ENCODE results near the gene AREG. TPM values are rescaled to one million over a fixed set of nuclear protein-coding genes. Genes with fewer than 3 reads are reported as not detected.
"Not testable (repeated sequence)": the region's sequence is repeated elsewhere in the genome, so short reads cannot be mapped to it uniquely, and the experiment has no call there.

AREG gene
- total and polyA plus RNA-seq, 2 of the 4 experiments (the other 2 are of a cell fraction) = 0.17 to 0.18 TPM

GRCh38 chr4:74398894-74399589, 45.9 kb upstream of the AREG start:
- H4K5ac ChIP-seq (ENCODE audit: low read depth, low read length); H3K18ac ChIP-seq (ENCODE audit: low read depth, low read length); H4K8ac ChIP-seq (ENCODE audit: low read depth in 2 of 2, low read length in 2 of 2); H2BK20ac ChIP-seq (ENCODE audit: low read depth, low read length); ATAC-seq (ENCODE audit: low read depth); H3K4me2 ChIP-seq (ENCODE audit: low read depth, low read length); H3K9me3 ChIP-seq (ENCODE audit: control insufficient read depth, insufficient read depth, low read length); dilution Hi-C loops (cut with HindIII; ENCODE audit: low sequenced_read_pairs, unreplicated experiment); H3K9ac ChIP-seq (ENCODE audit: low read depth, low read length); H2AFZ ChIP-seq (replicated peaks; ENCODE audit: low read length, poor library complexity); H3K36me3 ChIP-seq (ENCODE audit: control insufficient read depth, insufficient read depth, low read length); DNase-seq; H2BK120ac ChIP-seq (ENCODE audit: low read depth, low read length); H3K27me3 ChIP-seq (ENCODE audit: control insufficient read depth, insufficient read depth, low read length); H3K56ac ChIP-seq (ENCODE audit: extremely low read depth, insufficient read depth, low read length); H3K79me1 ChIP-seq (ENCODE audit: low read depth in 1 of 2, low read length in 2 of 2); H3K4me3 ChIP-seq (ENCODE audit: insufficient read depth, low read depth, low read length); BruUV-seq (replicated peaks); in situ Hi-C loops (cut with MboI; ENCODE audit: low sequenced_read_pairs); H2BK5ac ChIP-seq (ENCODE audit: low read depth, low read length, poor library complexity, severe bottlenecking); H3K4me1 ChIP-seq (ENCODE audit: control insufficient read depth, insufficient read depth, low read length); H3K27ac ChIP-seq (ENCODE audit: insufficient read depth, low read length); H2BK15ac ChIP-seq (ENCODE audit: low read depth, low read length); H3K23ac ChIP-seq (ENCODE audit: low read depth, low read length); POLR2A ChIA-PET (ENCODE audit: unreplicated experiment); H2AK9ac ChIP-seq (replicated peaks; ENCODE audit: low read depth, low read length, poor library complexity); H2AK5ac ChIP-seq (ENCODE audit: low read depth, low read length); H3K4ac ChIP-seq (ENCODE audit: low read depth, low read length); H3K9me1 ChIP-seq (ENCODE audit: insufficient read depth, low read length); intact Hi-C loops (cut with micrococcal nuclease); H4K20me1 ChIP-seq (ENCODE audit: insufficient read depth, low read length); H4K91ac ChIP-seq (ENCODE audit: insufficient read depth, low read depth, low read length); CTCF ChIA-PET; H3K14ac ChIP-seq (replicated peaks; ENCODE audit: low read depth, low read length): not testable (repeated sequence)
- 80% methylated on average over 3 of the region's 32 CpGs; no CpG with 5 or more reads in 1 of the 2 experiments for WGBS, 2 experiments (ENCODE audit: extremely low coverage in 2 of 2, insufficient read length in 1 of 2)

Data from IMR-90 (cell line).